H4 (cell line): ENCODE measurements around the gene OXCT2. TPM values are rescaled to one million over a fixed set of nuclear protein-coding genes. Genes with fewer than 3 reads are reported as not detected.

Source experiments
- DNase-seq: peaks from one replicate; pipeline ENCODE4 v3.0.0-alpha.2; 2015; ENCODE audit warnings: low spot score
- total RNA-seq: library from RNA; depleted of rRNA; stranded (reverse); fragments of >200 nt; shearing (Covaris generic); gene quantifications from 2 replicates; pipeline ENCODE4 v1.2.3, GENCODE V29; 2014; rRNA removed

OXCT2 gene
- total RNA-seq, 1 experiment from 2014 or later = not detected

DNA sequence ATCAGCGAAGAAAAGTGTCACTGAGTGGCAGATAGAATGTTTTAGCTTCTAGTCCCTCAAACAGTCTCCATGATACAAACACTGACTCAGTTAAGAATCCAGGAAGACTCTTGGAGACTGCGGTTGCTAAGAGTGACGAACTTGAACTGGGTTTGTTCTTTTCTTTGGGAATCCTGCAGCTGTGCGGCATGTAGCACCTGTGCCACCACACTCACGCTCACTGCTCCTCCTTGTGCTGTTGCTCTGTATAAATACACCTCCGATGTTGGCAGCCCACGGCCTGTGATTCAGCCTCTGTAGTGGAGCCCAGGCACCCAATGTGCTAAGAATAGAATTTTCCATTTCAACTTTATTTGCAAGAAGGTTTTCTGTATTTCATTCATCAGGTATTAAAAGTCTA, 38.0 kb downstream of the OXCT2 start:
- no peak for DNase-seq

DNA sequence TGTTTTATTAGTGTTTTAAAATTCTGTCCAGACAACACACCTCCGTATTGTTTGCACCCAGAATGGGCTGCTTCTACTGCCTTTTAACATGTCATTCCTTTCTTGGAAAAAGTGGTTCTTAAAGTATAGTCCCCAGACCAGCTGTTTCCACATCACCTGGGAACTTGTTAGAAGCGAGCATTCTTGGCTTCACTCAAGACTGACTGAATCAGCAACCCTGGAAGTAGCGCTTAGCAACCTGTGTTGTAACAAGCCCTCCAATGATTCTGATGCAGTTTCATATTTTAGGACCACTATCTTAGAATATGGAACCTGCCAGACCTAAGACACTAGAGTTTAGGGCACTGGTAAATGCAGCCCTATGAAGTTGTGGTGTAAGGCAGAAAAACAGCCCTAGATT, 38.4 kb downstream of the OXCT2 start:
- DNase-seq = no peak

DNA sequence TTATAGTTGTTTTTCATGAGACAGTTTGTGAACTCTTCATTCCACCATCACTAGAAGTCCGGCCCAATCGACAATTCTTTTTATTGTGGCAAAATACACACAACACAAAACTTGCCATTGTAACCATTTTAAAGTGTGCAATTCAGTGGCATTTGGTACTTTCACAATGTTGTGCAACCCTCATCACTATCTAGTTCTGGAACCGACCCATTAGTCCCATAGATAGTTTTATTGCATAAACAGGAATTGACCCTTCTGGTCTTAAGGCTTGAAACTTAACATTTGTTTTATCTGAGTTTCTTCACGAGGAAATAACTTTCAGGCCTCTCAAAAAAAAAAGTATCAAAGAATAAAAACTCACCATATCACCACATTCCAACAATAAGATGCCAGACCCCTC, 41.3 kb downstream of the OXCT2 start:
- DNase-seq = no peak

DNA sequence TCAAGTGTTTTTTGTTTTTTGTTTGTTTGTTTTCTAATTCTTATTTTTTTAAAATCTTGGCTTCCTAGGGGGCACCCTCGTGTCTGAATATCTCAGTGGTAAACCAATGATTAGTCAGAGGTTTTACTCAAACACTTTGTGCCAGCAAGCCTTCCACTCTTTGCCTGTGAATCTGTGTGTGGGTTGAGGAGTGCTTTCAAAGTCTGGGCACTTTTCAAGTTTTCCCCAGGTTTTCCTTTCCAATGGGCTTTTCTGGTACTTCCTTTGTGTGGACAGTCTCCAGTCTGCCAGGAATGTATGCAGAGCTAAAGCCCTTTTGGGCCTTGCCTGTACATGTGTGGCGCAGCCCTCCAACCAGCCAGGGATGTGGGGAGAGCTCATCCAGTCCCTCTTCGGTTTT, 42.1 kb downstream of the OXCT2 start:
- no peak for DNase-seq

DNA sequence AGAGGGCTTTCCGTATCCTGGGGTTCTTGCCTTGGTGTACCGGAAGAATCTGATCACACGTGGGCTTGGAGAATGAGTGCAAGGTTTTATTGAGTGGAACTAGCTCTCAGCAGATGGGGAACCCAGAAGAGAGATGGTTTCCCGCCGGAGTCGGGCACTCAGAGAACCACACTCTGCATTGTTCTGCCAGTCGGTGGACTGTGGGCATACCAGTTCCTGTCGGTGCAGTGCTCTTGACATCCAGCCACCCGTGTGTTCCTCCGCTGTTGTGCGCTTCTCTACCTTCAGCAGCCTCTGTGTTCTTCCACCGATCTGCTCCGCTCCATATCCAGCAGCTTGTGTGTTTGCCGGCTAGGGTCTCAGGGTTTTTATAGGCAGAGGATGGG, 43.2 kb downstream of the OXCT2 start:
- no peak for DNase-seq

DNA sequence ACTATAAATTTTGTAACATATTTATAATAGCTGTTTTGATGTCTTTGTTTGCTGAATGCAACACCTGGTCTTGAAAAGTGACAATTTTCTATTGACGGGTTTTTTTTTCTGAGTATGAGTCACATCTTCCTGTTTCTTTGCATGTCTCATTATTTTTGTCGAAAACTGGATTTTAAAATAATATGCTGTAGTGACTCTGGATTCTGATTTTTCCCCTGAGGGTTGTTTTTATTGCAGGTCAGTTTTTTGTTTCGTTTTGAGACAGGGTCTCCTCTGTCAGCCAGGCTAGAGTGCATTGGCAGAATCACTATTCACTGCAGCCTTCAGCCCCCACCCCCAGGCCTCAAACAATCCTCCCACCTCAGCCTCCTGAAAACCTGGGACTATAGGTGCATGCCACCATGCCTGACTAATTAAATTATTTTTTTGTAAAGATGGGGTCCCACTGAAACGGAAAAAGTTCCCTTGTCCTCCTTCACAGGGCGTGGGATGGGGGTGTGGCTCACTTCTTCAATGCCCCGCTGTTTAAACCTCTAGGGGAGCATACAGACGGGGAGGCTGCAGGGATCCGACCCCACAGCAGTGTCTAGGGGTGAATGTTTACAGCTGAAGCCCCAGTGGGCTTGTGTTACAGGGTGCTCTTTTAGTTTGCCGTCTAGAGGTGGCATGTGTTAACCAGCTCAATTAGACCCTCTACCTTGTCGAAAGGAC, 43.8 kb downstream of the OXCT2 start:
- no peak for DNase-seq

DNA sequence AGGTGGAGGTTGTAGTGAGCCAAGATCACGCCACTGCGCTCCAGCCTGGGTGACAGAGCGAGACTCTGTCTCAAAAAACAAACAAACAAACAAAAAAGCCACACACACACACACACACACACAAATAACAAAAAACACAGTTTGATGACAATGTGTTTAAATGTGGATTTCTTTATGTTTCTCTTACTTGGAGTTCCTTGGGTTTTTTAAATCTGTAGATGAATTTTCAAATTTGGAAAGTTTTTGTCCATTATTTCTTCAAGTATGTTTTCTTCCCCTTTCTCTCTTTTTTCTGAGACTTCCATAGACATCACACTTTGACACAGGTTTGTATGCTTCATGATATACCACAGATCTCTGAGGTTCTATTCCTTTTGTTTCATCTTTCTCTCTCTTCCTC, 44.5 kb downstream of the OXCT2 start:
- no peak for DNase-seq

DNA sequence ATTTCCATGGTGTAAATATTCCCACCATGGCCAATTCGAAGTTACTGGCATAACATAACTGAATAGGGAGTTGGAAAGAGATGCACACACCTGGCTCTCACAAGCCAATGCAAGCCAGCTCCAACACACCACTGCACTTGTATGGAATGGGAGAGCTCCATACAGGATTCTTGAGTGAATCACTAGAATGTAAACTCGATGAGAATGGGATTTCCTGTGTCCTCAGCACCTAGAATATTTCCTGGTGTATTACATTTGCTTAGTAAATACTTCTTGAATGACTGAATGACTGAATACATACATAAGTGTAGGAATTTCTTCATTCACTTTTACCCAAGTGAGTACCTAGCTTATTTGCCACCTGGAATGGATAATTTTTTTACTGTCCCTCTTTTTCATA, 48.7 kb downstream of the OXCT2 start:
- no peak for DNase-seq

DNA sequence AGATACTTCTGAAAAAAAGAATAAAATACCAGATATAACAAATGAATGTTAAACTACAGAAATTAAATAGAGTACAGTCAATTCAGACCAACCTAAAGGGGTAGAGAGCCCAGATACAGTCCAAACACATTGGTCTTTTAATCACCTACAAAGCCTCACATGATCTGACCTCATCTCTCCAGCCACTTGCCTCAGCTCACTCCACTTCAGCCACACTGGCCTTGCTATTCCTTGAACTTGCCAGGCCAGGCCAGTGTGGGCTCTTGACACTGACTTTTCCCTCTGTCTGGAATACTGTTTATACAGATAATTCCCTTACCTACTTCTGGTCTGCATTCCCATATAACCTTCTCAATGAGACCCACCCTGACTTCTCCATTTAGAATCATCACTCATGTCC, 49.5 kb downstream of the OXCT2 start:
- DNase-seq = no peak

DNA sequence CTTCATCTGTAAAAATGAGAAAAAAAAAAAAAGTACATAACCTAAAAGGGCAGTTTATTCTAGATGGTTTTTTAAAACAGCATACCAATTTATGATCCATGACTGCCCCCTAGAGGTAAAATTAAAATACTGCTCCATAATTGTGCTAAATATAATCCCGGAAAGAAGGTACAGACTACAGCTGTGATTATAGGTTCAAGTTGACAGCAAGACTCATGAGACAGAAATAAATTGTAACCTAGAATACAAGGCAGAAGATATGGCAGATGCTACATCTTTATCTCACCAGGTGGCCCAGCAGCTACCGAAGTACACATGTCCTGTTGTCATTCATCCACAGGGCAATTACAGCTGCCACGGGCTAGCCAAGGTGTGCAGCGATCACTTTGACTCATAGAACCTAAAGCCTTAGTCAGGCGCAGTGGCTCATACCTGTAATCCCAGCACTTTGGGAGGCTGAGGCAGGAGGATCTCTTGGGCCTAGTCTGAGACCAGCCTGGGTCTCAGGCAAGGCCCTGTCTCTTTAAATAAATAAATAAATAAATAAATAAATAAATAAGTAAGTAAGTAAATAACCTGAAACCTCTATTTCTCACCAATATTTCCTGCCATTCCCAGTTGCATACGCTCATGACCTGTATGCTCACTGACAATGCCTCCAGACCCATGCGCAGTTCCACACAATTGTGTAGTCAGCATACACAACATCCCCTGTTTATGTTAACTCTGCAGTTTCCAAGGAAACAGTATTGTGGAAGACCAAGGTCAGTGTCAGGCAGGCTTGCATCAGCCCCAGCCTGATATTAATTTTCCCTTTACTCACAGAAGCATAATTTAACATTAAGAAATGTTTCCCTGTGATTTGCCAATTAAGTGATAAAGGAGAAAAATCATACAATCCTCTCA, 50.8 kb downstream of the OXCT2 start:
- peak; percentile 43 for DNase-seq

Other genes starting within 250 kb of the OXCT2 start
- 80.9 and 88.9 TPM in 2 replicates for gene PABPC4, start 194.6 kb downstream of the OXCT2 start, total RNA-seq
- not detected in 2 replicates for gene HEYL, start 131.7 kb downstream of the OXCT2 start, total RNA-seq
- 0.97 TPM in 1 of 2 replicates, not detected in the other for gene NT5C1A, start 99.2 kb downstream of the OXCT2 start, total RNA-seq
- gene HPCAL4, start 79.9 kb downstream of the OXCT2 start, total RNA-seq = 0.46 and 0.74 TPM in 2 replicates
- gene PPIE, start 32.5 kb downstream of the OXCT2 start, total RNA-seq = 43.7 and 49.4 TPM in 2 replicates
- gene BMP8B, start 17.5 kb upstream of the OXCT2 start, total RNA-seq = 0.08 and 0.19 TPM in 2 replicates
- gene TRIT1, start 112.2 kb upstream of the OXCT2 start, total RNA-seq = 24.4 and 28.1 TPM in 2 replicates
- not detected in 2 replicates for gene MYCL, start 130.6 kb upstream of the OXCT2 start, total RNA-seq
- 8.5 and 9.5 TPM in 2 replicates for gene MFSD2A, start 183.8 kb upstream of the OXCT2 start, total RNA-seq